Brain microvascular endothelial cell (primary cell): Measurements from ENCODE around the gene EXOC1L.

Source experiments
- DNase-seq: peaks from one replicate; pipeline ENCODE4 v3.0.0-alpha.2; 2020
- H3K27ac ChIP-seq: fragments of 250-450 bp; sonication (Bioruptor Pico); 2 replicates; pipeline ENCODE4 v1.5.1; 2020; ENCODE audit warnings: mild to moderate bottlenecking, moderate library complexity
- H3K27me3 ChIP-seq: fragments of 250-450 bp; sonication (Bioruptor Pico); replicated peaks from 2 replicates; pipeline ENCODE4 v1.5.1; 2020; ENCODE audit warnings: mild to moderate bottlenecking
- H3K36me3 ChIP-seq: fragments of 250-450 bp; sonication (Bioruptor Pico); replicated peaks from 2 replicates; pipeline ENCODE4 v1.5.1; 2020; ENCODE audit warnings: mild to moderate bottlenecking
- H3K4me3 ChIP-seq: 2 replicates; pipeline ENCODE4 v1.5.1; 2011; ENCODE audit warnings: low read depth, mild to moderate bottlenecking, control low read depth, low read length, moderate library complexity
- CTCF ChIP-seq: IDR thresholded peaks from 2 replicates; pipeline ENCODE4 v1.5.1; 2011; ENCODE audit warnings: low read depth, mild to moderate bottlenecking, moderate library complexity, low read length, control low read depth, inconsistent platforms; ENCODE audit errors: missing control alignments
- in situ Hi-C: cut with HindIII; loops from 2 replicates; pipeline ENCODE4 v1.10.0; 2017; ENCODE audit warnings: low sequenced_read_pairs, low pct_ligation_motif_present

Gene EXOC1L

GRCh38 chr4:55791666-55792065 is 27.9 kb upstream of the EXOC1L start:
- in situ Hi-C loops, result no loop called here
- Histone ChIP-seq H3K4me3 (no peak overlapping the region), H3K27ac (no peak overlapping the region), H3K27me3 (no peaks in the 10 kb centered on the region), H3K36me3 (no peaks in the 10 kb centered on the region)
- TF ChIP-seq CTCF, result no peak
- DNase-seq, result no peak

- TF ChIP-seq CTCF, result no peak
- no peak for DNase-seq
- in situ Hi-C loops, result no loop called here
- Histone ChIP-seq H3K27me3 (no peaks in the 10 kb centered on the region), H3K36me3 (no peaks in the 10 kb centered on the region), H3K4me3 (peak overlapping the region; percentile 37), H3K27ac (no peak overlapping the region)
Observed at GRCh38 chr4:55793479-55793878, 26.1 kb upstream of the EXOC1L start.

- Histone ChIP-seq H3K4me3 (no peak overlapping the region), H3K27ac (no peak overlapping the region)
- in situ Hi-C loops, result no loop called here
Observed at GRCh38 chr4:55794053-55794452, 25.5 kb upstream of the EXOC1L start.

GRCh38 chr4:55795341-55795740 is 24.2 kb upstream of the EXOC1L start:
- Histone ChIP-seq H3K27me3 (no peaks in the 10 kb centered on the region), H3K27ac (no peak overlapping the region), H3K36me3 (no peaks in the 10 kb centered on the region), H3K4me3 (no peak overlapping the region)
- no peak for TF ChIP-seq CTCF
- no peak for DNase-seq
- in situ Hi-C loops, result no loop called here

More at GRCh38 chr4:55794053-55794452, 25.5 kb upstream of the EXOC1L start:
- Histone ChIP-seq H3K27me3 (no peaks in the 10 kb centered on the region), H3K36me3 (no peaks in the 10 kb centered on the region)
- DNase-seq, result no peak
- no peak for TF ChIP-seq CTCF

GRCh38 chr4:55801498-55801897 is 18.1 kb upstream of the EXOC1L start:
- no peaks in the 10 kb centered on the region for H3K36me3 ChIP-seq
- in situ Hi-C loops, result no loop called here
- DNase-seq, result no peak

More at GRCh38 chr4:55801498-55801897, 18.1 kb upstream of the EXOC1L start:
- Histone ChIP-seq H3K27ac (no peak overlapping the region), H3K27me3 (no peaks in the 10 kb centered on the region), H3K4me3 (no peak overlapping the region)
- no peak for TF ChIP-seq CTCF
